GM19324 (cell line): ENCODE results near the gene GOLGA1.
"Not testable (repeated sequence)": the region's sequence is repeated elsewhere in the genome, so short reads cannot be mapped to it uniquely, and the experiment has no call there.

Experiments
- ATAC-seq: cut with Tn5 transposase; IDR thresholded peaks from one replicate; pipeline ENCODE4 v1.9.1; 2021; ENCODE audit warnings: mild to moderate bottlenecking, moderate library complexity; ENCODE audit not compliant: unreplicated experiment, low FRiP score

The GOLGA1 gene

DNA sequence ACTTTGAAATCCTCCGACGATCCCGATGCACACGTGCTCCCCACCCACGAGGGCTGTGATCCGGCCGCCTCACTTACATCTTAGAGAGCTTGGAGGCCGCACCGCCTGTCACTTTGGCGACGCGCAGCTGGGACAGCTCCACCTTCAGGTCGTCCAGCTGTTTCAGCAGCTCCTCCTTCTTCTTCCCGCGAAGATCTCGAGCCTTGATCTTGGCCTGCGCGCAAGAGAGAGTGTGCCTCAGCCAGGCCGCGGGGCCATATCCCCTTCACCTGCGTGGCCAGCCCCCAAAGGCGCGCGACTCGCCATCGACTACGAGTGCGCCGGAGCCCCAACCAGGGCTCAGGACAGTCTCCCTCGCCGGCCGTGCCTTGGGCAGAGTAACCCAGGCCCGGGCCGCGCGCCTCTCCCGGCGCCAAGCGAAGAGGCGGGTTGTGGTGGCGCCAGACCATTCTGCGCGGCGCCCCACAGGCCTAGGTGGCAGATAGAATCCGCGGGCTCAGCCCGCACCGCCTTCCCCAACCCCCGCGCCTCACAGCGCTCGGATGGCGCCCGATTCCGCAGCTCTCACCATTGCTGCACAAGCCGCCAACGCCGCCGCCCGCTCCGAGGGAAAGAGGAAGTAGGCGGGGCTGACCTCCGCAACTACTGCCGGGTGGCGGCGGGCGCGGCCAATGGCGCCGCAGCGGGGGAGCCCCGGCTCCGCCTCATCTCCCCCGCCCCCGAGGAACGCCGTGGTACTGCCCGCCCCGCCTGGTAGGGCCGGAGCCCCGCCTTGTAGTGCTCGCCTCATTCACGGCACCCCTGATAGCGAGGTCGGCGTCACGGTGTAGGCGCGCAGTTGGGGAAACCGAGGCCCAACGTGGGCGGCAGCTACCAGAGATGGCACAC, 79.3 kb downstream of the GOLGA1 start, which contains the start of the genes ARPC5L and RPL35:
ARPC5L (plus strand) TSS at position 789 of the 888 bp plus-strand sequence. CDS start 7,161 bp downstream, outside the sequence.
RPL35 (minus strand) TSS at position 616 of the 888 bp plus-strand sequence; CDS start at position 571, 45 bp downstream.
- ATAC-seq, result peak; percentile 89

DNA sequence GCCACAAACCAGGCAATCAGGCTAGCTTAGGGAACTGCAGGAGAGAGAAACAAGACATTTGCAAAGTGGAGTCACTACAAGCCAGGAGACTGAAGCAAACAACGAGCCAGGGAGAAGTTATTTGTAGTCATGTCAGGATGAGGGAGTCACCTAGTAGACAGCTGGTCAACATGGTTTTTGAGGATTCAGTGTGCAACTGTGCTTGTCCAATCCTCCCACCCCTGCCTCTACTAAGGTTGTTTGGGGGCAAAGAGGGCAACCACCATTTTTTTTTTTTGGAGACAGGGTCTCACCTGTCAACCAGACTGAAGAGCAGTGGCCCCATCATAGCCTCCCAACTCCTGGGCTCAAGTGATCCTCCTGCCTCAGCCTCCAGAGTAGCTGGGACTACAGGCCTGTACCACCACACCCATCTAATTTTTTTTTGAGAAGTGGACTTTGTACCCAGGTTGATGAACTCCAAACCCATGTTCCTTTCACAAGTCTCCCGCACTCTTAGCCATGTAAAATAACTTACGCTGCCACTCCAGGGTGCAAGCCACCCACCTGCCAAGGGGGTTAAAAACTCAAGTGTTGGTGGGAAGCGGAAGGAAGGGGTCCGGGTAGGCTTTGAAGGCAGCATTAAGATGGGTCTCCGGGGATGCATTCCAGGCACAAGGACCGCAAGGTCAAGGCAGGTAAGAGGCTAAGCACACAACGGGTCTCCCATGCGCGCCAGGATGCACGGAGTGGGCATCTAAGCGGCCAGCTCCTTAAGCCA, 80.1 kb downstream of the GOLGA1 start:
- ATAC-seq, result no peak

- no peak for ATAC-seq
Observed at GRCh38 chr9:124859803-124860581, 80.9 kb downstream of the GOLGA1 start.

DNA sequence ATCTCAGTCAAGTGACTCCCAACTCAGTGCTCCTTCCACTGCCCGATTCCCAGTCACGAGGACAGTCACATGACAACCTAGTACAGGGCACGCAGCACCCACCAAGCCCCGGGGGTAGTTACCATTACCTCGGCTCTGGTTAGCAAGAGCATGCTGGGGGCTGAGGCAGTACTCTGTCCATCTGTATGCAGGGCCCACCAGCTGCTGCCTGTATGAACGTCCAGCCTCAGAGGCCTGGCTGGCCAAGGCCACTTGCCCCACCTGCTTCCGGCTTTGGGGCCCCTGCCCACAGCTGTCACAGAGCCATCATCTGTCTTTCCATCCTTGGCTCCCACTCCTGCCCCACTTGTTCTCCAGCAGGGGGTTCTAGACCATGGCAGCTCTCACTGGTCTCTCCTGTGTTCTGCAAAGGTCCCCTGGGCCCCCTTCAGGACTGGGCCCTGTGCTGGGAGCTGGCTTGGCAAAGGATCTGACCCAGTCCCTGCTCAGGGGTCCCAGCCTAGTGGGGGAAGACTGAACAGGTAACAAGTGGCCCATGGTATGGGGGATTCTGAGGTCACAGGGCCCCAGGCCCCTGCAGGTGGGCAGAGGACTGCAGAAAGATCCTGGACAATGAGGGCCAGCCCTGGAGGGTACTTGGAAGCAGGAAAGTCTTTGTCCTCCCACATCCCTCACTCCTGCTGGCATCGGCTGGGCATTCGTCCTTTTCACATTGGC, 82.4 kb downstream of the GOLGA1 start:
- ATAC-seq, result no peak

DNA sequence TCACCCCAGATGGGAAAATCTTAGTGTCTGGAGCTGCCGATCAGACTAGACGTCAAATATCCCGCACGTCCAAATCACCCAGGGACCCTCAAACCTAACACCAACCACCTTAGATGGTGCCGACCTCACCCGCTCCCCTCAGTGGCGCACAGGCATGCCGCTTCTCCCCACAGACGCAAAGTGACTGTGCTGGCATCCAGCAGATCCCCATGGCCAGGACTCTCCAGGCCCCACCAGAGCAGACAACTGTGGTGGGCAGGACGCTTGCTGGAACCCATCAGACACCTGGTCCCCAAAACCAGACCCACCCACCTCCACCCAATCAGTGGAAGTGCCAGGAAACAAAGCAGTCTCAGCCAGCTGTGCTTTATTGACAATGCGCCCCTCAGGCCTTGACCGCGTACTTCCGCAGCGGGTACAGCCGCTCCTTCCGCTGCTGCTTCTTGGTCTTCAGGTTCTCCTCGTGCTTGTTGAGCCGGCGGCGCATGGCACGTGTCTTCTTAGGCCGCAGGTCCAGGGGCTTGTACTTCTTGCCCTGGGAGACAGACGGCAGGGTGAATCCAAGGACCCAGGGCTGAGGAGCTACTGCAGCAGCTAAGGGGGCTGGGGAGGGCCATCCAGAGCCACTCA, 83.2 kb downstream of the GOLGA1 start:
- ATAC-seq, result no peak

- no peak for ATAC-seq
Observed at GRCh38 chr9:124855944-124856765, 84.7 kb downstream of the GOLGA1 start.

DNA sequence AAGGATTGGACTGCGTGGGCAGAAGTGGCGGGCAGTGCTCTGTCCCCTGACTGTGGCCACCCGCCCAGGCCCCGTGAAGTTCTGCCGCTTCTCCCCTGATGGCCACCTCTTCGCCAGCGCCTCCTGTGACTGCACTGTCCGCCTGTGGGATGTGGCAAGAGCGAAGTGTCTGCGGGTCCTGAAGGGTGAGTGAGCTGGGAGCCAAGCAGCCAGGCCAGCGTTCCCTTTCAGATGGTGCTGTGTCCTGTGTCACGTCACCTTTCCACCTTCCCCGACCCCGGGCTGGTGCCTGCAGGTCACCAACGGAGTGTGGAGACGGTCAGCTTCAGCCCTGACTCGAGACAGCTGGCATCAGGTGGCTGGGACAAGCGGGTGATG, 85.3 kb downstream of the GOLGA1 start:
- no peak for ATAC-seq

DNA sequence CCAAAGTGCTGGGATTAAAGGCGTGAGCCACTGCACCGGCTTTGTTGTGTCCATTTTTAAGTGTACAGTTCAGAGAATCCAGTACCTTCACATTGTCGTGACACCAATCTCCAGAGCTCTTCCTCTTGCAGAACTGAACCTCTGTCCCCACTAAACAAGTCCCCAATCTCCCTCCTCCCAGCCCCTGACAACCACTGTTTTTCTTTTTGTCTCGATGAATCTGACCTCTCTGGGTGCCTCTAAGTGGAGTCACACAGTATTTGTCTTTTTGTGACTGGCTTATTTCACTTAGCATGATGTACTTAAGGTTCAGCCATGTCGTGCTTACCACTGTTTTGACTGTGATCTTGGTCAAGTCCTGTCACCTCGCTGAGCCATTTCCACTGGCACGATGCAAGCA, 86.1 kb downstream of the GOLGA1 start:
- no peak for ATAC-seq

- no peak for ATAC-seq
Observed at GRCh38 chr9:124854161-124854560, 86.7 kb downstream of the GOLGA1 start.

DNA sequence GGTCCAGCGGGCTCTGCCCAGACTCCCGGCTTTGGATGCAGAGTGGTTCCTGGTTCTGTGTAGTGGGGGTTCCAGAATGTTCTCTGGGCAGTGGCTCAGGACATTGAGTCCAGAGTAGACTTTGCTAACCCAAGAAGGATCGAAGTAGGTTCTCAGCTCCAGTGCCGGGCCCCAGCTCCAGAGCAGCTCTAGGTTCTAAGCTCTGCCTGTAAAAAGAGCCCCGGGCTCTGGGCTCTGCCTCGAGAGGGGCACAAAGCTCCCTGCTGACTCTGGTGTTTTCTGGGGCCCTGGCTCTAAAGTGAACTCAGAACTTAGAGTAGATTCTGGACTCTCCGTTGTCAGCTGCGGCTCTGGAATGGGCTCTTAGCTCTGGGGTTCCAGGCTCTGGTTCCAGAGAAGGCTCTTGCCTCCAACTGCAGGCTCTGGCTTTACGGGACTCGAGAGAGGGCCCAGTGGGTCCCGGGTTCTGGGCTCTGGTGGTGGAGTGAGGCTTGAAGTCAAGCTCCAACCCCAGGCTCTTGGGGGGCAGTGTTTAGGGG, 87.2 kb downstream of the GOLGA1 start:
- no peak for ATAC-seq

GRCh38 chr9:124852829-124853531, 87.9 kb downstream of the GOLGA1 start, which contains the start of gene WDR38:
TSS of gene WDR38 (plus strand) at chr9:124853460. CDS start at chr9:124853532, 72 bp downstream.
- peak; percentile 56 for ATAC-seq

DNA sequence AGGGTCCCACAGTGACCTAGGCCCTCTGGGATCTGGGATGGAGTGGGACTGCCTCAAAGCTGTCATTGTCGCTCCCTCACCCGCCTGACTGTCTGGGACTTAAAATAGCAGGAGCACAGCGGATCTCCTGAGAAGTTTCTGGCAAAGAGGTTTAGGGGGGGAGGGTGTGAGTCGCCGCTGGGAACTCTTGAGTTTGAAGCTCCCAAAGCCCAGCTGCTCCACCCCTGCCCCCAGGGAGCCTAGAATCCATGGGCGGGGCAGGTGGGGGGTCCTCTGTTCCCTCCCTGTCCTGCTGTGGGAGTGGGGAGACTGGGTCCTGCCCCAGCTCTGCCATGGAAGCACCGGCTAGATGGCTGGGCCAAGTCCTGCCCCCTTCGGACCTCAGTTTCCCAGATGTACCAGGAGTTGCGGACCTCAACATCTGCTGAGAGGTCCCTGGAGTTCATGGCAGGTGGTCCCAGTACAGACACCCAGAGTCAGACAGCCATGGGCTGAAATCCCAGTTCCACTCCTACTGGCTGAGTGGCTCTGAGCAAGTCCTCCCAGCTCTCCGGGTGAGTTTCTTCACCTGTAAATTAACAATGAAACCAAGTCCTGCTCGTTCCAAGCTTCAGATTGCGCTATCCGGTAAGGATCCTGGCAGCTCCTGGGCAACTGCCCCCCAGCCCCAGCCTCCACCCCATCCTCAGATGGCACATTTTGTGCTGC, 88.6 kb downstream of the GOLGA1 start:
- no peak for ATAC-seq

- ATAC-seq, result no peak
Observed at GRCh38 chr9:124849801-124850200, 91.1 kb downstream of the GOLGA1 start.

- no peak for ATAC-seq
Observed at GRCh38 chr9:124846969-124847368, 93.9 kb downstream of the GOLGA1 start.

GRCh38 chr9:124846467-124846866, 94.4 kb downstream of the GOLGA1 start:
- ATAC-seq, result not testable (repeated sequence)

- ATAC-seq, result no peak
Observed at GRCh38 chr9:124844291-124844690, 96.6 kb downstream of the GOLGA1 start.

- ATAC-seq, result no peak
Observed at GRCh38 chr9:124843456-124844034, 97.3 kb downstream of the GOLGA1 start.
